GM21737 (cell line): Measurements from ENCODE around the gene SLC25A25.

Source experiments
- ATAC-seq: cut with Tn5 transposase; IDR thresholded peaks from one replicate; pipeline ENCODE4 v1.9.1; 2021; ENCODE audit warnings: mild to moderate bottlenecking, moderate library complexity; ENCODE audit not compliant: unreplicated experiment

The SLC25A25 gene

DNA sequence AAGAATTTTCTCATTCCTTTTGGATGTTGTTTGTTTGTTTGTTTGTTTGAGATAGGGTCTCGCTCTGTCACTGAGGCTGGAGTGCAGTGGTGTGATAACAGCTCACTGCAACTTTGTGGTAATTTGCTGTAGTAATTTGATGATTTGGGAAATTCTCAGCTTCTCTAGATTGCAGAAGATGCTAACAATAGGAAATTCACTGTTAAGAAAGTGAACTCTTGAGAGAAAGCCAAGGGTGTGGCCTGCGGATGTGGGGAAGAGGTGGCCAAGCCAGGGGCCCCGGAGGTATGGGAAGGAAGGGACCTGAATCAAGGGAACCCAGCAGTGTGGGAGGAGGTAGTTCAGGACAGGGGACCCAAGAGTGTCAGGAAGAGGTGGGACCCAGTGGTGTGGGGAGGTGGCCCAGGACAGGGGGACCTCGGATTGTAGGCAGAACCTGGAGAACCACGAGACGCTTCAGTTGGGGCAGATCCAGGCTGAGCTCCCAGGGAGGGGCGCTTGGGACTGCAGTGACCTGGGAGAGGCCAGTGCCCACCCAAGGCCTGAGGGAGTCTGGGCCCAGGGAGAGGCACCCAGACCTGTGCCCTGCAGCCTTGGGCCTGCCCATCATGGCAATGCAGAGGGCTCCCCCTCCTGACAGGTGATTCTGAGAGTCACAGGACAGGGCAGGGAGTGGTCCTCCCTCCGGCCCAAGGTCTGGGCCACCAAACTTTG, 75.7 kb downstream of the SLC25A25 start:
- ATAC-seq: no peak

- no peak for ATAC-seq
These were observed 76.5 kb downstream of the SLC25A25 start for GRCh38 chr9:128144239-128145181.

DNA sequence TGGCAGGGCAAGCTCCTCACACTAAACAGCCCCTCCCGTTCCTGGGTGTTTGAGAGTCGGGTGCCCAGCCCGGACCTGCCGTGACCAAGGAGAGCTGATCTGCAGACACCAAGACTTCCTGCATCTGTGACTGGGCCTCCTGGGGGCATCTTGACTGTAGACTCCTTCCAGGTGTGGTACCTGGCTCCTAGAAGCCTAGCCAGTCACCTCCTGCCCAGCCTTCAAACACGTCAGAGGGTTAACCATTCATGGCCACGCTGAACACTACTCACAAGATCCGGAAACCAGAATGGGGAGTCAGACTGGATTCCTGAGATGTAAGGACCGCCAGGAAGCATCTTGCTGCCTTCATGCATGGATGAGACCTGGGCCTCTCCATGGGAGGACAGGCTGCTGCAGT, 77.5 kb downstream of the SLC25A25 start:
- no peak for ATAC-seq

DNA sequence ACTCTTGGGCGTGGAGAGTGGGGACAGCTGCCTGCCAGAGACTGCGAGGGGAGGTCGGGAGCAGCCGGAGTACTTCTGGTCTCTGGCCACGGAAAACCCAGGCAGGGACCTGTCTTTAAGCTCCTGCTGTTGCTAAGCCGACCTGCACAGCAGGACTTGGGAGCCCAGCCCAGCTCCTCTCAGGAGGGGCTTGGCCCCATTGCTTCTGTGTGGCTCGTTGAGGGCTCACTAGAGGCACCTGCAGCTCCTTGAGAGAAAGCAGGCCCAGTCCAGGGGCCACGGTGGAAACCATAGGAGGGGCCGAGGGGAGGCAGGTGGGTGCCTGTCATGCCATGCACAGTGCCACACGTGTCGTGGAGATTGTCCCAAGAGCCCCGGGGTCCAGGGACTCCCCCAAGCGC, 77.9 kb downstream of the SLC25A25 start:
- ATAC-seq: no peak

DNA sequence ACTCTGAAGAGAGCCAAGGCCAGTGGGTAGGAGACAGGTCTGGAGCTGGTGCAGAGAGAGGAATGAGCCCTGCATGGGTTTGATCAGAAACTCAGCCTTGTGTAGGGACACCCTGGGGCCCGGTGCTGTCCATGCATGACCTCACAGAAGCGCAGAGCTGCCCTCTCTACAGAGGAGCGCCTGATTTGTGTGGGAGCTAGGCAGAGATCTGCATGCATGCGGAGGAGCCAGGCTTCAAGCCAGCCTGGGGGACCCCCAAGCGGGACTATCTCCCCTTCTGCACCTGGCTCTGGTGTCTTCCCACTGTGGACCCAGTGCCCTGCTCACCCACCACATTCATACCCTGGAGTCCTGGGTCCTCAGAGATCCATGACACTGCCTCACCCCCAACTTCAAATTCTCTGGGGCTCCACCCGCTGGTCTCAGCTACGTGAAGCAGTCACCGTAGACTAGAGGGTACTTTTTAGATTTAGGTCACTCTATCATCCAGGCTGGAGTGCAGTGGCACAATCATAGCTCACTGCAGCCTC, 78.6 kb downstream of the SLC25A25 start:
- ATAC-seq: no peak

- ATAC-seq: no peak
These were observed 80.5 kb downstream of the SLC25A25 start for GRCh38 chr9:128148509-128149000.

- no peak for ATAC-seq
These were observed 81.1 kb downstream of the SLC25A25 start, which contains the start of gene LCN2 for GRCh38 chr9:128149001-128149701. LCN2 (plus strand) TSS chr9:128149453; CDS start chr9:128149526, 73 bp downstream.

GRCh38 chr9:128149951-128150593, 82.0 kb downstream of the SLC25A25 start:
- no peak for ATAC-seq

DNA sequence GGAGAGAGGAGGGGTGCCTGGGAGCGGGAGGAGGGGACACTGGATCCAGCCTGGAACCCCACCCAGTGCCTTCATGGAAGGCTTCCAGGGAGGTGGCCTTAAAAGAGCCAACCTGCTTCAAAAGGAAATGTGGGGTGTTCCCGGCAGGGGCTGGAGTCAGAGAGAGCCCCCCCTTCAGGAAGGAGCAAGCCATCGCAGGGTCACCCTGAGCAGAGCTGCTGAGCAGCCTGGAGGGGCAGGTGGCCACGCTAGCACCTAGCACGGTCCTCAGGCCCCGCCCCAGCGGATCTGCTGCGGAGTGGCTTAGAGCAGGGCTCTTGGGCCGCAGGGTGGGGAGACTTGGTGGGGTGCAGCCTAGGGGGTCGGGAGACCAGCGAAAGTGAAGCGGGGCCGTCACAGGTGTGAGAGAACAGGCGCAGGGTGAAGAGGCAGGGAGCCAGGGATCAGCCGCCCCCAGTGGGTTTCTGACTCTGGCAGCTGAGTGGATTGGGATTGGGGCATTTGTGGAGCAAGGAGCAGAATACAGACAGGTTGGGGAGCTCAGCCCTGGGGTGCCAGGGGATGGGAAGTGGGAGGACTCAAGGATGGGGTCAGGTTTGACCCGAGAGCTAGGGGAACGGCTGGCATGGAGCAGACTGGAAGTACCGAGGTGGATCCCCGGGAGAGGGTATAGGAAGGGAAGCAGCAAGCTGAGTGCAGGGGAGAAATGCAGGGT, 82.7 kb downstream of the SLC25A25 start:
- ATAC-seq: no peak

DNA sequence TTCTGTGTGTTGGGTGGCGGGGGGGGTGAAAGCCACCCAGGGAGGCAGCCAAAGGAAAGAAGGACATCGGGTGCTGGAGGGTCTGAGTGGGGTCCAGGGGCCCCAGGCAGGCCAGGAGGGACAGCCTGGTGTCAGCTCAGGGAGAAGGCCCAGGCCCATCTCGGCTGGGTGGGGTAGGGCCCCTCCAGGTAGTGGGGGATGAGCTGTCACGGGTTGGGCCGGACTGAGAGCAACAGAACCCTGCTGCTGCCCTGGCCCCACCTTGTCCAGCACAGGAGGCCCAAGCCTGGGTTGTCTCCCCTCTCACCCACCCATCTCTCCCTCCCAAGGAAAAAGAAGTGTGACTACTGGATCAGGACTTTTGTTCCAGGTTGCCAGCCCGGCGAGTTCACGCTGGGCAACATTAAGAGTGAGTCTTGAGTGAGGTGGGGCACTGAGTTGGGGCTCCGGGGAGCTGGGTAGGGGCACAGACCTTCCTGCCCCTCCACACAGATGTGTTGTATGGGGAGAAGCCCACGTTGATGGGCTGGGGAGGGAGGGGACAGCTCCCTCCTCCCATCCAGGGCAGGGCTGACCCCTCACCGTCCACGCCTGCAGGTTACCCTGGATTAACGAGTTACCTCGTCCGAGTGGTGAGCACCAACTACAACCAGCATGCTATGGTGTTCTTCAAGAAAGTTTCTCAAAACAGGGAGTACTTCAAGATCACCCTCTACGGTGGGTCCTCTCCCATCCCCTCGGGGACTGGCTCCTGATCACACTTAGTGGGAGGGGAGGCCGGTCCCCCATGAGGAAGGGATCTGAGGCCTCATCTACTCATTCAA, 83.5 kb downstream of the SLC25A25 start:
- ATAC-seq: no peak

GRCh38 chr9:128152133-128153059, 84.4 kb downstream of the SLC25A25 start:
- no peak for ATAC-seq

- ATAC-seq: no peak
These were observed 85.3 kb downstream of the SLC25A25 start for GRCh38 chr9:128153060-128153946.

DNA sequence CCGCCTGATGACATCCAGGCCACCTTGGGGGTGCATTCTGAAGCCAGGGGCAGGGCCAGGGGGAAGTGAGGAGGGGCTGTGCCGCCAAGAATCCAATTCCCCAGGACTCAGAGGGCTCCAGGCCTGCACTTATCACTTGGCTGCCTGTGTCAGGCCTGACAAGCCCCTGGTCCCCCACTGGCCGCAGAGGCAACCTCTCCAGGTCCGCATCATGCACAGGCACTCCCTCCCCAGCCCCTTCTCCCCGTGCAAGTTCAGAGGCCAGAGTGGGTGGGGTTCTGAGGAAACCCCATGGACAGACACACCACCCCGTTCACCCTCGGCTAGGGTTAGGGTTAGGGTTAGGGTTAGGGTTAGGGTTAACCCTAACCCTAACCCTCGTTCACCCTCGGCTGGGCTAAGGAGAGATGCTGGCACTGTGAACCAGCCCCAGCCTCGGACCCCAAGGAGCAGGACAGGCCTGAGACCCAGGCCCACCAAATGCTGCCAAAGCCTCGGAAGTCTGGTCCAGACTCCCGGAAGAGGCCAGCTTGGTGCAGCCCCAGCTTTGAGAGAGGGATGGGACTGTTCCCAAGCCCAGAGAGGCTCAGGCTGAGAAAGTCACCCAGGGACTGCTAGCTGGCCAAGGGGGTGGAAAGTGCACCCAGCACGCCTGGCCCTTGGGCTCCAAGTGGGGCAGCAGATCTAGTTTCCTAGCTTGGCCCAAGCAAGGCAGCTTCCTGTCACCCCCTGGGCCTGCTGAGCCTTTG, 86.1 kb downstream of the SLC25A25 start:
- no peak for ATAC-seq

DNA sequence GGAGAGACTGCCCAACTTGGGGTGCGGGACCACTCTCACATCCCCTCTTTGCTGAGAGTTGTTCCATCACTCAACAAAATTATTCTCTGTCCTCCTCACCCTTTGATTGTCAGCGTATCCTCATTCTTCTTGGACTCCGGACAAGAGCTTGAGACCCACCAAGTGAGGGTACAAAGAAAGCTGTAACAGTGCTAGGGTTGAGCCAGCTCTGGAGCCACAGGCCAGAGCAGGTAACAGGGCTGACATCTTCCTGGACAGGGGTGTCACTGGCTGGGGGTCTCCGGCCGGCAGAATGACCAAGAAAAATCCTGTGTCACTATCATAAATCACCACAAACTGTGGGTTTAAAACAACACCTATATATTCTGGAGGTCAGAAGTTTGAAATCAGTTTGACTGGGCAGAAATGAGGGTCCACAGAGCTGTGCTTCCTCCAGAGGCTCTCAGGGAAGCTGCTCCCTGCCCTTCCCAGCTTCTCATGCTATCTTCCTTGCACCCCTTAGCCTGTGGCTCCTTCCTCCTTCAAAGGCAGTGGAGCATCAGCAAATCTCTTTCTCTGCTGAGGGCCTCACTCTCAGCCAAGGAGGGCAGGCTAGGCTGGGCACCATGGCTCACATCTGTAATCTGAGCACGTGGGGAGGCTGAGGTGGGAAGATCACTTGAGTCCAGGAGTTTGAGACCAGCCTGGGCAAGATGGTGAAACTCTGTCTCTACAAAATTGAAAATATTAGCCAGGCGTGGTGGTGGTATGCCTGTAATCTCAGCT, 87.9 kb downstream of the SLC25A25 start:
- ATAC-seq: no peak
